Prostate gland (tissue), 2 donors: ENCODE results near the gene ELK3. TPM values are rescaled to one million over a fixed set of nuclear protein-coding genes. Genes with fewer than 3 reads are reported as not detected.

Source experiments
- DNase-seq: peaks from one replicate; pipeline ENCODE4 v3.0.0-alpha.2; 2019; ENCODE audit warnings: low spot score
- H3K27ac ChIP-seq, 2 donors: fragments of 200-600 bp; sonication (generic); 2 replicates each; pipeline ENCODE4 v1.5.1; 2017 to 2019
- H3K27me3 ChIP-seq: fragments of 200-600 bp; sonication (generic); replicated peaks from 2 replicates; pipeline ENCODE4 v1.5.1; 2019; ENCODE audit not compliant: insufficient read depth
- H3K36me3 ChIP-seq, 2 donors: fragments of 200-600 bp; sonication (generic); 1 replicate in 1 of 2; 2 replicates in 1 of 2; pipeline versions ENCODE4 v1.5.1 to v1.8.1; 2017 to 2019
- H3K4me1 ChIP-seq: fragments of 200-600 bp; sonication (generic); replicated peaks from 2 replicates; pipeline ENCODE4 v1.5.1; 2019
- H3K4me3 ChIP-seq, 2 donors: fragments of 200-600 bp; sonication (generic); 2 replicates each; pipeline ENCODE4 v1.5.1; 2017 to 2019
- H3K9me3 ChIP-seq: fragments of 200-600 bp; sonication (generic); 2 replicates; pipeline ENCODE4 v1.5.1; 2017
- POLR2A ChIP-seq: fragments of 450-650 bp; IDR thresholded peaks from one replicate; pipeline ENCODE4 v1.6.1; 2016; ENCODE audit warnings: antibody characterized with exemption, mild to moderate bottlenecking
- POLR2AphosphoS5 ChIP-seq: sonication (generic); formaldehyde crosslinking; IDR thresholded peaks from one replicate; pipeline ENCODE4 v1.6.1; 2017; ENCODE audit warnings: antibody characterized with exemption
- WGBS: methylation state at CpG from one replicate; pipeline ENCODE4 v1.1.5; 2018; 5-methylcytosine and 5-hydroxymethylcytosine counted together
- intact Hi-C: fragments of 100-400 bp; cut with DNase I; formaldehyde crosslinking; loops from one replicate; pipeline ENCODE4 v1.14.2; 2022
- total RNA-seq, 2 donors: library from RNA; depleted of rRNA; stranded (reverse); fragments of >200 nt; gene quantifications; one replicate each; pipeline ENCODE4 v1.1.0, GENCODE V29; 2016
- TF ChIP-seq, protein P1 (sequence below), 4 experiments: fragments of 200-600 bp in 2 of 4; fragments of 450-650 bp in 2 of 4; sonication (generic) in 2 of 4; IDR thresholded peaks; 1 replicate in 3 of 4; 2 replicates in 1 of 4; pipeline ENCODE4 v1.5.1; 2016 to 2019; ENCODE audit warnings: antibody characterized with exemption in 4 of 4, mild to moderate bottlenecking in 2 of 4, moderate library complexity in 2 of 4

Gene ELK3
- total RNA-seq, 2 donors from 2014 or later, result 7.0 to 20.6 TPM

DNA sequence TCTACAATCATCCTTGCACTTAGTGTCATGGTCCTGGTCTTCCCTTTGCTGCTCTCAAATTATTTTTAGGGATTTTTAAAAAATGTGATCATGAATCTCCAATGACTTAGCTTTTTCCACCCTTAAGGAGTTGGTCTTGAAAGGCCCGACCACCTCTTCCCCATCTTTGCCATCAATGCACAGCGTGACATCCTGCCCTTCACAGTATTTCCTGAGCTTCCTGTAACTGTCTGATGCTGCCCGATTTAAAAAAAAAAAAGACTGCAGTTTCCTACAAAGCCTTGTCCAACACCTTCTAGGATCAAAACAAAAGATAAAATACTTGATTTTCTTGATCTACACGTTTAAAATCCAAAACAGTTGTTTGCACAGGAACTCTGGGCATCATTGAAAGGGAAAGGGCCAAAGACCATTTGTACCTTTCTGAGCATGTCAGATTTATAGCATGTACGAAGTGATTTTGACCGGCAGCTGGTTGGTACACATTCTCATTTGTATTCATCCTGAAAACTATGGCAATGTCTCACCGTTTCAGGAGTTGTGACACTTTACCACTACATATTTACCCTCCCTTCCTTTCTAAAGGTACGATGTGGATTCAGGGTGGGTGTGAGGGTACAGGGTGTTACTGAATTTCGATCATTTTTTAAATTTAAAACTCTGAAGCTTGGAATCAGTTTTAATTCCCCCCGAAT is 7.4 kb upstream of the ELK3 start:
- Histone ChIP-seq H3K9me3 (no peaks in the 10 kb centered on the region), H3K27me3 (no peaks in the 10 kb centered on the region), H3K4me1 (no peaks in the 10 kb centered on the region), H3K27ac (no peak overlapping the region), H3K36me3 (no peaks in the 10 kb centered on the region), H3K4me3 (no peak overlapping the region)
- WGBS, result 35% methylated on average over 10 of the region's 10 CpGs
- TF ChIP-seq POLR2AphosphoS5 (no peak), POLR2A (no peak)
- TF ChIP-seq, protein P1, sequence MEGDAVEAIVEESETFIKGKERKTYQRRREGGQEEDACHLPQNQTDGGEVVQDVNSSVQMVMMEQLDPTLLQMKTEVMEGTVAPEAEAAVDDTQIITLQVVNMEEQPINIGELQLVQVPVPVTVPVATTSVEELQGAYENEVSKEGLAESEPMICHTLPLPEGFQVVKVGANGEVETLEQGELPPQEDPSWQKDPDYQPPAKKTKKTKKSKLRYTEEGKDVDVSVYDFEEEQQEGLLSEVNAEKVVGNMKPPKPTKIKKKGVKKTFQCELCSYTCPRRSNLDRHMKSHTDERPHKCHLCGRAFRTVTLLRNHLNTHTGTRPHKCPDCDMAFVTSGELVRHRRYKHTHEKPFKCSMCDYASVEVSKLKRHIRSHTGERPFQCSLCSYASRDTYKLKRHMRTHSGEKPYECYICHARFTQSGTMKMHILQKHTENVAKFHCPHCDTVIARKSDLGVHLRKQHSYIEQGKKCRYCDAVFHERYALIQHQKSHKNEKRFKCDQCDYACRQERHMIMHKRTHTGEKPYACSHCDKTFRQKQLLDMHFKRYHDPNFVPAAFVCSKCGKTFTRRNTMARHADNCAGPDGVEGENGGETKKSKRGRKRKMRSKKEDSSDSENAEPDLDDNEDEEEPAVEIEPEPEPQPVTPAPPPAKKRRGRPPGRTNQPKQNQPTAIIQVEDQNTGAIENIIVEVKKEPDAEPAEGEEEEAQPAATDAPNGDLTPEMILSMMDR (IDR thresholded peaks at IDR 0.05), result no peak
- DNase-seq, result no peak
- intact Hi-C loops, result no loop called here

DNA sequence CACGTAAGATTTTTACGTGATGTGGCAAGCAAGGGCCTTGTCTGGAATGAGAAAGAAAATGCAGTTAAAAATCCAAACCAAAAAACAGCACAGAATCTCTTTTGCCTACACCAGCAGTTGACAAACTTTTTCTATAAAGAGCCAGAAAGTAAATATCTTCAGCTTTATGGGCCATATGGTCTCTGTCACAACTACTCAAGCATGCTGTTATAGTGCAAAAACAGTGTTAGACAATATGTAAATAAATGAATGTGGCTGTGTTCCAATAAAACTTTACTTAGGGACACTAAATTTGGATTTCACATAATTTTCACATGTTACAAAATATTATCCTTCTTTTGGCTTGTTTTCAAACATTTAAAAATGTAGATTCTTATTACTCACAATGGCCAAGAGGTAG is 6.2 kb upstream of the ELK3 start:
- H3K27me3 ChIP-seq, result no peaks in the 10 kb centered on the region
- no peaks in the 10 kb centered on the region for H3K9me3 ChIP-seq
- no peak overlapping the region for H3K4me3 ChIP-seq
- H3K27ac ChIP-seq, result no peak overlapping the region
- no peak for DNase-seq
- TF ChIP-seq, protein P1 (IDR thresholded peaks at IDR 0.05), result no peak
- TF ChIP-seq POLR2AphosphoS5 (no peak), POLR2A (no peak)
- H3K4me1 ChIP-seq, result no peaks in the 10 kb centered on the region
- 37% methylated on average over 2 of the region's 2 CpGs for WGBS
- intact Hi-C loops, result no loop called here
- no peaks in the 10 kb centered on the region for H3K36me3 ChIP-seq

DNA sequence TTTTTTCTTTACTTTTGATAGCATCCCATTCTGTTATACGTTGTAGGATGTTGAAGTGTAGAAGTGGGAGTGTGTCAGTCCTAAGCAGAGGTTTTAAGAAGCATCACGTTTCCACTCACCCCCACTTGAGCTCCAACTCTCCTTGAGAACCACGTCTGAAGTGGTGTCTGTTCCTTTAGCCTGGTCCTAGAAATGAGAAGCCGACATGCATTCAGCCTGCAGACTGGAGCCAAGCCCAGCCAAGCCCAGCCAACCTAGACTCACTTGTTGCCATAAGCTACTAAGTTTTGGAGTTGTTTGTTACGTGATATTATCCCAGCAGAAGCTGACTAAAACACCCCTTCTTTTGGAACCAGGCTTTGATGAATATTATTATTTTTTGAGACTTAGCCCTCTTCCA is 4.4 kb upstream of the ELK3 start:
- Histone ChIP-seq H3K27ac (no peak overlapping the region), H3K36me3 (no peaks in the 10 kb centered on the region), H3K4me3 (no peak overlapping the region), H3K9me3 (no peaks in the 10 kb centered on the region), H3K4me1 (no peaks in the 10 kb centered on the region), H3K27me3 (no peaks in the 10 kb centered on the region)
- no peak for DNase-seq
- TF ChIP-seq, protein P1 (IDR thresholded peaks at IDR 0.05), result no peak
- no peak for TF ChIP-seq POLR2A
- TF ChIP-seq POLR2AphosphoS5, result no peak
- intact Hi-C loops, result no loop called here
- WGBS, result 86% methylated on average over 5 of the region's 5 CpGs

DNA sequence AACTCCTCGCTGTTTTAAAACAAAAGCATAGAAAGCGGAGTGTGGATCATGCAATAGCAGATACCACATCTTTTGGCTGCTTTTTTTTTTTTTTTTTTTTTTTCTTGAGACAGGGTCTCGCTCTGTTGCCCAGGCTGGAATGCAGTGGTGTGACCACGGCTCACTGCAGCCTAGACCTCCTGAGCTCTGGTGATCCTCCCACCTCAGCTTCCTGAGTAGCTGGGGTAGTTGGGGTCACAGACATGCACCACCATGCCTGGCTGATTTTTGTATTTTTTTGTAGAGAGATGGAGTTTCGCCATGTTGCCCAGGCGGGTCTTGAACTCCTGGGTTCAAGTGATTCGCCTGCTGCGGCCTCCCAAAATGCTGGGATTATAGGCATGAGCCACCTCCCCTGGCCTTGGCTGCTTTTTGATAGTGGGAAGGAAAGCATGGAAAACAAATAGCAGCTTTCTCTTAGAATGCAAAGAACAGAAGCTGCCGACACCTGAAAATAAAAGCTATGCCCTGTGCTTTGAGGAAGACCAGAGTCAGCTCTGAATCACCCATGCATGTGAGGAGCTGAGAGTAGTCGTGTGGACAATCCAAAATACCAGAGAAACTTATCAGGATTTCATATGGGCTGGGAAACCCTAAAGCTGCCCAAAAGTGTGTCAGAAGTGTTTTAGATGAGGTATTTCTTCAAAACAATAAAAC is 3.6 kb upstream of the ELK3 start:
- Histone ChIP-seq H3K36me3 (no peaks in the 10 kb centered on the region), H3K4me1 (no peaks in the 10 kb centered on the region), H3K9me3 (no peaks in the 10 kb centered on the region), H3K27ac (no peak overlapping the region), H3K27me3 (no peaks in the 10 kb centered on the region), H3K4me3 (no peak overlapping the region)
- DNase-seq, result no peak
- intact Hi-C loops, result no loop called here
- WGBS, result 90% methylated on average over 10 of the region's 10 CpGs
- TF ChIP-seq, protein P1 (IDR thresholded peaks at IDR 0.05), result no peak
- no peak for TF ChIP-seq POLR2AphosphoS5
- TF ChIP-seq POLR2A, result no peak
